Measurements from ENCODE around the gene MIX23. TPM values are rescaled to one million over a fixed set of nuclear protein-coding genes. Genes with fewer than 3 reads are reported as not detected.

MIX23 gene
- polyA plus RNA-seq, 2 donors: 32.9 to 41.9 TPM

DNA sequence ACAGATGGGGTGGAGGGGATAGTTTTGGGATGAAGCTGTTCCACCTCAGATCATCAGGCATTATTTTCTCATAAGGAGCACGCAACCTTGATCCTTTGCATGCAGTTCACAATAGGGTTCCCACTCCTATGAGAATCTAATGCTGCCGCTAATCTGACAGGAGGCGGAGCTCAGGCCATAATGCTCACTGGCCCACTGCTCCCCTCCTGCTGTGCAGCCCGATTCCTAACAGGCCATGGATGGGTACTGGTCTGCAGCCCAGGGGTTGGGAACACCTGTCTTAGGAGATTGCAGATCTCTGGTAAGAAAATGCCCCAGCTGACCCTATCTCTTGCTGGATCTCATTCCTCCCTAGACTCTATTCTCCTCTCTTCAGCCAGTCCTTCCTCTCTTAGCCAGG is 51.1 kb downstream of the MIX23 start:
- H3K36me3 ChIP-seq (ENCODE audit: control insufficient read depth in 2 of 2, insufficient read depth in 2 of 2, low read length in 1 of 2): peaks cover 0 to 6% of the 10 kb centered on the region in 2 donors
- H3K4me3 ChIP-seq (ENCODE audit: low read depth in 1 of 2, low read length in 2 of 2): no peak overlapping the region
- 81% methylated on average over 4 of the region's 4 CpGs for WGBS, 2 donors
- H3K27ac ChIP-seq (ENCODE audit: low read depth in 2 of 2, low read length in 1 of 2): peak overlapping the region; percentile 11 to 84
- peaks cover 0 to 3% of the 10 kb centered on the region in 2 donors for H3K4me1 ChIP-seq (ENCODE audit: control insufficient read depth in 2 of 2, insufficient read depth in 2 of 2, low read length in 1 of 2)
- no peaks in the 10 kb centered on the region for H3K9me3 ChIP-seq (ENCODE audit: control insufficient read depth in 2 of 2, insufficient read depth in 1 of 2, low read depth in 1 of 2, low read length in 1 of 2)
- no peaks in the 10 kb centered on the region for H3K27me3 ChIP-seq (ENCODE audit: control insufficient read depth in 1 of 2, insufficient read depth in 2 of 2, low read length in 2 of 2)

- 87 to 97% methylated on average over 3 of the region's 3 CpGs for WGBS, 2 donors
- H3K4me1 ChIP-seq (ENCODE audit: control insufficient read depth in 2 of 2, insufficient read depth in 2 of 2, low read length in 1 of 2): no peaks in the 10 kb centered on the region
- peak overlapping the region; percentile 38 to 79 for H3K4me3 ChIP-seq (ENCODE audit: low read depth in 1 of 2, low read length in 2 of 2)
- no peaks in the 10 kb centered on the region for H3K27me3 ChIP-seq (ENCODE audit: control insufficient read depth in 1 of 2, insufficient read depth in 2 of 2, low read length in 2 of 2)
- H3K36me3 ChIP-seq (ENCODE audit: control insufficient read depth in 2 of 2, insufficient read depth in 2 of 2, low read length in 1 of 2): peaks cover 0 to 1% of the 10 kb centered on the region in 2 donors
- H3K27ac ChIP-seq (ENCODE audit: low read depth in 2 of 2, low read length in 1 of 2): peak overlapping the region; percentile 29 to 86
- H3K9me3 ChIP-seq (ENCODE audit: control insufficient read depth in 2 of 2, insufficient read depth in 1 of 2, low read depth in 1 of 2, low read length in 1 of 2): no peaks in the 10 kb centered on the region
Observed at GRCh38 chr3:122325769-122326168, 57.3 kb downstream of the MIX23 start.

DNA sequence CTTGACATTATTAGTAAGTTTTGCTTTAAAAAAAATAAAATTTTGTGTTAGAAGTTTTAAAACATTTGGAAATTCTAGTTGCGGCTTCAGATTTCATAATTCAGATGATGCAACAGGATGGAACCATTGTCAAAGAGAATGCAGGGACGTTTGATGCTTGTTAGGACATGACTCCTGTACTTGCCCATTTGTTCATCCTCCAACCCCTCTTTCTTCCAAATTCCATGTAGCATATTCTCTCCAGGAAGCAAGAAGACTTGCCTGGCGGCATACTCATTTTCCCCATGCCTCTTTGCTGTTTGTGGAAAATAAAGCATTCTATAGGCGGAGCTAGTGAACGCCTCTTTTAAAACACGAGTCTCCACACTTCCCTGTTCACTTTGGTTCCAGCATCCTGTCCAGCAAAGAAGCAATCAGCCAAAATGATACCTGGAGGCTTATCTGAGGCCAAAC is 58.1 kb downstream of the MIX23 start, which contains the start of gene CSTA:
TSS of gene CSTA (plus strand) at position 378 of the 453 bp plus-strand sequence. CDS start at position 423, 45 bp downstream.
- Histone ChIP-seq H3K27me3 (ENCODE audit: control insufficient read depth in 1 of 2, insufficient read depth in 2 of 2, low read length in 2 of 2) (no peaks in the 10 kb centered on the region), H3K4me3 (ENCODE audit: low read depth in 1 of 2, low read length in 2 of 2) (peak within 1 kb of the TSS; percentile 38 to 79), H3K36me3 (ENCODE audit: control insufficient read depth in 2 of 2, insufficient read depth in 2 of 2, low read length in 1 of 2) (peaks cover 0 to 1% of the 10 kb centered on the region in 2 donors), H3K27ac (ENCODE audit: low read depth in 2 of 2, low read length in 1 of 2) (peak within 1 kb of the TSS; percentile 63 to 86), H3K4me1 (ENCODE audit: control insufficient read depth in 2 of 2, insufficient read depth in 2 of 2, low read length in 1 of 2) (no peaks in the 10 kb centered on the region), H3K9me3 (ENCODE audit: control insufficient read depth in 2 of 2, insufficient read depth in 1 of 2, low read depth in 1 of 2, low read length in 1 of 2) (no peaks in the 10 kb centered on the region)
- WGBS, 2 donors: 41 to 48% methylated on average over 6 of the region's 6 CpGs

GRCh38 chr3:122322095-122323075 is 60.6 kb downstream of the MIX23 start:
- no peaks in the 10 kb centered on the region for H3K27me3 ChIP-seq (ENCODE audit: control insufficient read depth in 1 of 2, insufficient read depth in 2 of 2, low read length in 2 of 2)
- H3K27ac ChIP-seq (ENCODE audit: low read depth in 2 of 2, low read length in 1 of 2): peak overlapping the region; percentile 29 to 82
- no peaks in the 10 kb centered on the region for H3K9me3 ChIP-seq (ENCODE audit: control insufficient read depth in 2 of 2, insufficient read depth in 1 of 2, low read depth in 1 of 2, low read length in 1 of 2)
- H3K4me1 ChIP-seq (ENCODE audit: control insufficient read depth in 2 of 2, insufficient read depth in 2 of 2, low read length in 1 of 2): no peaks in the 10 kb centered on the region
- no peaks in the 10 kb centered on the region for H3K36me3 ChIP-seq (ENCODE audit: control insufficient read depth in 2 of 2, insufficient read depth in 2 of 2, low read length in 1 of 2)
- 58 to 65% methylated on average over 5 of the region's 5 CpGs for WGBS, 2 donors
- no peak overlapping the region for H3K4me3 ChIP-seq (ENCODE audit: low read depth in 1 of 2, low read length in 2 of 2)

DNA sequence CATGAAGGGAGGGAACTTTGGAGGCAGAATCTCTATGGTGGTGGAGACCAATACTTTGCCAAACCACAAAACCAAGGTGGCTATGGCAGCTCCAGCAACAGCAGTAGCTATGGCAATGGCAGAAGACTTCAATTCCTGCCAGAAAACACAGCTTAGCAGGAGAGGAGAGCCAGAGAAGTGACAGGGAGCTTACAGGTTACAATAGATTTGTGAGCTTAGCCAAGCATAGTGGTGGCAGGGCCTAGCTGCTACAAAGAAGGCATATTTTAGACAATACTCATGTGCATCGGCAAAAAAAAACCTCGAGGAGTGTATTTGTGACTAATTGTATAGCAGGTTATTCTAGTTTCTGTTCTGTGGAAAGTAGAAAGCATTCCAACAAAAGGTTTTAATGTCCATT is 64.4 kb downstream of the MIX23 start:
- Histone ChIP-seq H3K9me3 (ENCODE audit: control insufficient read depth in 2 of 2, insufficient read depth in 1 of 2, low read depth in 1 of 2, low read length in 1 of 2) (no peaks in the 10 kb centered on the region), H3K4me1 (ENCODE audit: control insufficient read depth in 2 of 2, insufficient read depth in 2 of 2, low read length in 1 of 2) (peaks cover 0 to 10% of the 10 kb centered on the region in 2 donors), H3K4me3 (ENCODE audit: low read depth in 1 of 2, low read length in 2 of 2) (no peak overlapping the region), H3K27ac (ENCODE audit: low read depth in 2 of 2, low read length in 1 of 2) (peak overlapping the region; percentile 62 to 94), H3K27me3 (ENCODE audit: control insufficient read depth in 1 of 2, insufficient read depth in 2 of 2, low read length in 2 of 2) (no peaks in the 10 kb centered on the region), H3K36me3 (ENCODE audit: control insufficient read depth in 2 of 2, insufficient read depth in 2 of 2, low read length in 1 of 2) (no peaks in the 10 kb centered on the region)
- 60 to 75% methylated on average over 2 of the region's 2 CpGs for WGBS, 2 donors

GRCh38 chr3:122316368-122316767 is 66.7 kb downstream of the MIX23 start:
- peaks cover 0 to 11% of the 10 kb centered on the region in 2 donors for H3K4me1 ChIP-seq (ENCODE audit: control insufficient read depth in 2 of 2, insufficient read depth in 2 of 2, low read length in 1 of 2)
- WGBS, 2 donors: 75 to 83% methylated on average over 5 of the region's 5 CpGs
- no peaks in the 10 kb centered on the region for H3K27me3 ChIP-seq (ENCODE audit: control insufficient read depth in 1 of 2, insufficient read depth in 2 of 2, low read length in 2 of 2)
- H3K4me3 ChIP-seq (ENCODE audit: low read depth in 1 of 2, low read length in 2 of 2): no peak overlapping the region
- H3K36me3 ChIP-seq (ENCODE audit: control insufficient read depth in 2 of 2, insufficient read depth in 2 of 2, low read length in 1 of 2): no peaks in the 10 kb centered on the region
- H3K9me3 ChIP-seq (ENCODE audit: control insufficient read depth in 2 of 2, insufficient read depth in 1 of 2, low read depth in 1 of 2, low read length in 1 of 2): no peaks in the 10 kb centered on the region
- peak overlapping the region in 1 of 2 donors; percentile 4 for H3K27ac ChIP-seq (ENCODE audit: low read depth in 2 of 2, low read length in 1 of 2)

GRCh38 chr3:122315619-122316018 is 67.4 kb downstream of the MIX23 start:
- no peak overlapping the region for H3K4me3 ChIP-seq (ENCODE audit: low read depth in 1 of 2, low read length in 2 of 2)
- H3K27me3 ChIP-seq (ENCODE audit: control insufficient read depth in 1 of 2, insufficient read depth in 2 of 2, low read length in 2 of 2): no peaks in the 10 kb centered on the region
- 64 to 71% methylated on average over 4 of the region's 4 CpGs for WGBS, 2 donors
- H3K9me3 ChIP-seq (ENCODE audit: control insufficient read depth in 2 of 2, insufficient read depth in 1 of 2, low read depth in 1 of 2, low read length in 1 of 2): no peaks in the 10 kb centered on the region
- peak overlapping the region; percentile 98 for H3K27ac ChIP-seq (ENCODE audit: low read depth in 2 of 2, low read length in 1 of 2)
- H3K36me3 ChIP-seq (ENCODE audit: control insufficient read depth in 2 of 2, insufficient read depth in 2 of 2, low read length in 1 of 2): no peaks in the 10 kb centered on the region
- peaks cover 0 to 13% of the 10 kb centered on the region in 2 donors for H3K4me1 ChIP-seq (ENCODE audit: control insufficient read depth in 2 of 2, insufficient read depth in 2 of 2, low read length in 1 of 2)

DNA sequence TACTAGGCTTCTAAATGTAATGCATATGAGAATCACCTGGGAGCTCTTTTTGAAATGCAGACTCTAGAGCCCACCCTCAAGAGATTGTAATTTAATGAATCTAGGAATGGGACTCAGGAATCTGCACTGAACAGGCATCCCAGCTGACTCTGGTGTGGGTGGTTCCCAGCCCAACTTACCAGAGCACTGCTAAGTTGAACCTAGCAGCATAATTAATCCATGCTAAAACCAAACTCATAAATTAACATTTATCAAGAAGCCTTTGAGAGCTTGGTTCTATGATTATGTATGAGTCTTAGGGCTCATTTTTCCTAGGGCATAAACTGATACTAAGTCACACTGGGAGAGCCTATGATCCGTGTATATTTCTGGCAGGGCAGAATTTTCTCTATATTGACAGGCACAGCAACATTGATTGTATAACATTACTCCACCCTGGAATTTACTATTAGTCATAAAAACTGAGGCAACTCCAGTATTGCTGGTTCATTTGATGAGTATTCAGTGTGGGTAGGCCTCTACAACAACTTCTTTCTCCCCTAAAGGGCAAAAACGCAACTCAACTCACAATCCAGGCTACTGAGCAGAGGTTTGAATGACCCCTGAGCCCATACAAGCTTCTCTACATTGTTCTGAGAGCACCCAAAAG is 68.7 kb downstream of the MIX23 start:
- H3K9me3 ChIP-seq (ENCODE audit: control insufficient read depth in 2 of 2, insufficient read depth in 1 of 2, low read depth in 1 of 2, low read length in 1 of 2): no peaks in the 10 kb centered on the region
- 46 to 65% methylated on average over 2 of the region's 2 CpGs for WGBS, 2 donors
- no peak overlapping the region for H3K4me3 ChIP-seq (ENCODE audit: low read depth in 1 of 2, low read length in 2 of 2)
- no peaks in the 10 kb centered on the region for H3K36me3 ChIP-seq (ENCODE audit: control insufficient read depth in 2 of 2, insufficient read depth in 2 of 2, low read length in 1 of 2)
- no peaks in the 10 kb centered on the region for H3K27me3 ChIP-seq (ENCODE audit: control insufficient read depth in 1 of 2, insufficient read depth in 2 of 2, low read length in 2 of 2)
- H3K4me1 ChIP-seq (ENCODE audit: control insufficient read depth in 2 of 2, insufficient read depth in 2 of 2, low read length in 1 of 2): peaks cover 0 to 13% of the 10 kb centered on the region in 2 donors
- H3K27ac ChIP-seq (ENCODE audit: low read depth in 2 of 2, low read length in 1 of 2): peak overlapping the region; percentile 98

DNA sequence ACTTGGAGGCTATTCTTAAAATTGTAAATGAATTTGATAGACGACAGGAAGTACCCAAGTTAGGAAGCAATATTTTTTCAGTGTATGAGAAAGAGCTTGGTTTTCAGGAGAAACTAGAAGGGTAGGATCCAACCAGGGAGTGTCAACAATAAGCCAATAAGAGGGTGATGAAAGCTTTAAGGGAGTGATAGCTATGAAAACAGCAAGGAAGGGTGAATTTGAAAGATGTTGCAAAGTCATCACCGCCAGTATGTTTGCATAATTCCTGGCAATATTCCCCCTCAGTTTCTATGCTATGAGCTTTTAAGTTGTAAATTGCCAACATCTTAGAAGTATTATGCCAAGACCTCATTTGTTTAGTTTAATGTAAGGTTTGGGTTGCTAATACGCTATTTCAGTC is 69.8 kb downstream of the MIX23 start:
- Histone ChIP-seq H3K27me3 (ENCODE audit: control insufficient read depth in 1 of 2, insufficient read depth in 2 of 2, low read length in 2 of 2) (no peaks in the 10 kb centered on the region), H3K27ac (ENCODE audit: low read depth in 2 of 2, low read length in 1 of 2) (peak overlapping the region; percentile 55 to 94), H3K9me3 (ENCODE audit: control insufficient read depth in 2 of 2, insufficient read depth in 1 of 2, low read depth in 1 of 2, low read length in 1 of 2) (no peaks in the 10 kb centered on the region), H3K4me3 (ENCODE audit: low read depth in 1 of 2, low read length in 2 of 2) (no peak overlapping the region), H3K4me1 (ENCODE audit: control insufficient read depth in 2 of 2, insufficient read depth in 2 of 2, low read length in 1 of 2) (peaks cover 0 to 13% of the 10 kb centered on the region in 2 donors), H3K36me3 (ENCODE audit: control insufficient read depth in 2 of 2, insufficient read depth in 2 of 2, low read length in 1 of 2) (no peaks in the 10 kb centered on the region)
- 33 to 58% methylated on average over 3 of the region's 3 CpGs for WGBS, 2 donors

All from esophagus (tissue), 2 donors.